Ectodermal cell (in vitro differentiated cells): Measurements from ENCODE around the gene BTBD18.
A peak's percentile ranks its signal among the peaks of the same experiment; 100 is the strongest.
"Not testable (repeated sequence)": the region's sequence is repeated elsewhere in the genome, so short reads cannot be mapped to it uniquely, and the experiment has no call there.

ENCODE experiments used
- H3K27ac ChIP-seq: 2 replicates; pipeline ENCODE4 v1.7.0; 2013; ENCODE audit warnings: mild to moderate bottlenecking, low read depth, low read length; ENCODE audit not compliant: insufficient read depth, poor library complexity, severe bottlenecking
- H3K27me3 ChIP-seq: 2 replicates; pipeline ENCODE4 v1.7.0; 2013; ENCODE audit warnings: mild to moderate bottlenecking, low read length; ENCODE audit not compliant: insufficient read depth, control insufficient read depth, poor library complexity, severe bottlenecking
- H3K36me3 ChIP-seq: one replicate; pipeline ENCODE4 v1.7.0; 2013; ENCODE audit warnings: low read length; ENCODE audit not compliant: control insufficient read depth, insufficient read depth
- H3K4me1 ChIP-seq: one replicate; pipeline ENCODE4 v1.7.0; 2013; ENCODE audit warnings: low read length; ENCODE audit not compliant: control insufficient read depth, insufficient read depth
- H3K4me3 ChIP-seq: 2 replicates; pipeline ENCODE4 v1.7.0; 2013; ENCODE audit warnings: low read depth, low read length, control low read depth; ENCODE audit not compliant: insufficient read depth
- H3K9me3 ChIP-seq: 2 replicates; pipeline ENCODE4 v1.7.0; 2013; ENCODE audit warnings: mild to moderate bottlenecking, low read length, moderate library complexity; ENCODE audit not compliant: control insufficient read depth
- WGBS, 2 experiments: methylation state at CpG; one replicate each; pipeline ENCODE4 v1.1.7; 2013; ENCODE audit warnings: missing lambda C conversion rate in 2 of 2; 5-methylcytosine and 5-hydroxymethylcytosine counted together

Gene BTBD18

GRCh38 chr11:57741132-57742086 is 10.2 kb downstream of the BTBD18 start, which contains the start of gene SELENOH:
Gene SELENOH, plus strand, starts transcription at chr11:57741491. Its CDS starts 105 bp downstream, at chr11:57741596.
- 1% methylated on average over 75 of the region's 75 CpGs for WGBS, 2 experiments
- H3K9me3 ChIP-seq = no peaks in the 10 kb centered on the region

DNA sequence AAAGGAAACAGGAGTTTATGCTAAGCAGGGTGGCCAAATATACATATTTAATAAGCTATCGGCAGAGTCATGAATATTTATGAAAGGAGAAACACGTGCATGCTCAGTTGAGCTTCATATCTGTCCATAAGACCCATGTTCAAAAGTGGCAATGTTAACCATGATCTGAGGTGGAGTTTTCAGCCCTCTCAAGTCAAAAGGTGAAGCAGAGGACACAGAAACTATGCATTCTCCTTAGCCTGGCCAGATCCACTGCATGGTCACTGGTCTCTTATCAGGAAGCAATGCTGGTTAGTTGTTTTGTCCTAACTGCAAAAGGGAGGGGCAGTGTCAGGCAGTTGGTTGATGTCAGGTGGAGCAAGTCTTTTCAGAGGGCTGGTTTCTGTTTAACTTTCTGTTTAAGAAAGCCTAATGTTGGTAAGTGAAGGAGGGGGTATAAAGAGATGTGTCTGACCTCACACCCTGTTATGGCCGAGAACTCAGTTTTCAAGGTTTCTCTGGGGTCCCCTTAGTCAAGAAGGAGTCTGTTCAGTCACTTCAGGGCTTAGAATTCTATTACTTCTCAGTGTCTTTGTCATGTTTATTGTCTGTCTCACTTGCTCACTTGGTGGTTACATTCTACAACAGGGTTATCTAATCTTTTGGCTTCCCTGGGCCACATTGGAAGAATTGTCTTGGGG is 15.9 kb downstream of the BTBD18 start:
- H3K9me3 ChIP-seq = no peaks in the 10 kb centered on the region
- no peak overlapping the region for H3K4me3 ChIP-seq
- H3K27ac ChIP-seq = no peak overlapping the region
- H3K27me3 ChIP-seq = no peaks in the 10 kb centered on the region
- peaks cover 4% of the 10 kb centered on the region for H3K36me3 ChIP-seq
- WGBS, 2 experiments = 78 to 80% methylated on average over 3 of the region's 3 CpGs
- H3K4me1 ChIP-seq = no peaks in the 10 kb centered on the region

More at GRCh38 chr11:57741132-57742086, 10.2 kb downstream of the BTBD18 start, which contains the start of gene SELENOH:
- Histone ChIP-seq H3K4me1 (no peaks in the 10 kb centered on the region), H3K27ac (peak within 1 kb of the TSS; percentile 89), H3K4me3 (peak within 1 kb of the TSS; percentile 97), H3K27me3 (no peaks in the 10 kb centered on the region), H3K36me3 (peaks cover 32% of the 10 kb centered on the region)

- Histone ChIP-seq H3K27ac (no peak overlapping the region), H3K9me3 (no peaks in the 10 kb centered on the region), H3K4me1 (no peaks in the 10 kb centered on the region), H3K27me3 (no peaks in the 10 kb centered on the region), H3K4me3 (no peak overlapping the region), H3K36me3 (peaks cover 1% of the 10 kb centered on the region)
- WGBS, 2 experiments = 67 to 95% methylated on average over 1 of the region's 1 CpG
Observed at GRCh38 chr11:57732661-57733060, 19.0 kb downstream of the BTBD18 start.

DNA sequence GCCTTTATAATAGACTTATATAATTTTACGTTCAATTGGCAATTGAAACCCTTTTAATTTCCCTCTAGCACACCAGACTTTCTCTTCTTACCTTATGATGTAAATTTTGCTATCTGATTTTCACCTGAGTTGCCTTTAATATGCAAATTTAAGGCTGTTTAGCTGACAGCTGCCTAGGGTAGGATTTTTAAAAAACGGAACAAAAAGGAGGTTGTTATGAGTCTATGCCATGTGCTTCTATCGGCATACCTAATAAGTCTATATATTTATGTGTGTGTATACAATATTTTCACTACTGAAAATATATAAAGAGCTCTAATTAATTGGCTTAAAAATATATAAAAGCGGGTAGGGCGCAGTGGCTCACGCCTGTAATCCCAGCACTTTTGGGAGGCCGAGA is 22.1 kb downstream of the BTBD18 start:
- WGBS, 2 experiments = 82 to 94% methylated on average over 5 of the region's 7 CpGs
- Histone ChIP-seq H3K27me3 (no peaks in the 10 kb centered on the region), H3K27ac (no peak overlapping the region), H3K9me3 (no peaks in the 10 kb centered on the region), H3K4me1 (no peaks in the 10 kb centered on the region), H3K4me3 (no peak overlapping the region), H3K36me3 (no peaks in the 10 kb centered on the region)

GRCh38 chr11:57728829-57729228 is 22.8 kb downstream of the BTBD18 start:
- no peaks in the 10 kb centered on the region for H3K27me3 ChIP-seq
- no peak overlapping the region for H3K4me3 ChIP-seq
- H3K9me3 ChIP-seq = no peaks in the 10 kb centered on the region
- 66 to 69% methylated on average over 7 of the region's 7 CpGs for whole genome bisulfite sequencing, 2 experiments
- no peaks in the 10 kb centered on the region for H3K36me3 ChIP-seq
- H3K4me1 ChIP-seq = no peaks in the 10 kb centered on the region
- H3K27ac ChIP-seq = no peak overlapping the region

GRCh38 chr11:57727185-57727584 is 24.4 kb downstream of the BTBD18 start:
- Histone ChIP-seq H3K4me3 (no peak overlapping the region), H3K9me3 (no peaks in the 10 kb centered on the region), H3K27me3 (no peaks in the 10 kb centered on the region), H3K36me3 (no peaks in the 10 kb centered on the region), H3K4me1 (no peaks in the 10 kb centered on the region), H3K27ac (no peak overlapping the region)
- WGBS, 2 experiments = 97 to 100% methylated on average over 2 of the region's 2 CpGs

DNA sequence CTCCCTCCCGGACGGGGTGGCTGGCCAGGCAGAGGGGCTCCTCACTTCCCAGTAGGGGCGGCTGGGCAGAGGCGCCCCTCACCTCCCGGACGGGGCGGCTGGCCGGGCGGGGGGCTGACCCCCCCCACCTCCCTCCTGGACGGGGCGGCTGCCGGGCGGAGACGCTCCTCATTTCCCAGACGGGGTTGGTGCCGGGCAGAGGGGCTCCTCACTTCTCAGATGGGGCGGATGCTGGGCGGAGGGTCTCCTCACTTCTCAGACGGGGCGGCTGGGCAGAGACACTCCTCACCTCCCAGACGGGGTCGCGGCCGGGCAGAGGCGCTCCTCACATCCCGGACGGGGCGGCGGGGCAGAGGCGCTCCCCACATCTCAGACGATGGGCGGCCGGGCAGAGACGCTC is 34.9 kb downstream of the BTBD18 start:
- H3K27ac ChIP-seq, H3K4me1 ChIP-seq, H3K36me3 ChIP-seq, H3K9me3 ChIP-seq, H3K27me3 ChIP-seq, H3K4me3 ChIP-seq: not testable (repeated sequence)
- 94 to 95% methylated on average over 18 to 25 of the region's 34 CpGs for WGBS, 2 experiments

- WGBS, 2 experiments = 99 to 100% methylated on average over 2 of the region's 2 CpGs
- H3K27ac ChIP-seq = no peak overlapping the region
- H3K4me3 ChIP-seq = peak overlapping the region; percentile 100
- H3K36me3 ChIP-seq = peaks cover 7% of the 10 kb centered on the region
- peaks cover 8% of the 10 kb centered on the region for H3K4me1 ChIP-seq
- H3K27me3 ChIP-seq = no peaks in the 10 kb centered on the region
- H3K9me3 ChIP-seq = no peaks in the 10 kb centered on the region
Observed at GRCh38 chr11:57713835-57714234, 37.8 kb downstream of the BTBD18 start.

GRCh38 chr11:57712256-57713150 is 39.1 kb downstream of the BTBD18 start, which contains the start of gene TMX2:
Gene TMX2, plus strand, starts transcription at chr11:57712593. Its CDS starts 26 bp downstream, at chr11:57712619.
- no peaks in the 10 kb centered on the region for H3K36me3 ChIP-seq
- H3K9me3 ChIP-seq = no peaks in the 10 kb centered on the region
- peak within 1 kb of the TSS; percentile 92 for H3K27ac ChIP-seq
- no peaks in the 10 kb centered on the region for H3K27me3 ChIP-seq
- 0% methylated on average over 53 of the region's 53 CpGs for WGBS, 2 experiments
- peak within 1 kb of the TSS; percentile 100 for H3K4me3 ChIP-seq
- H3K4me1 ChIP-seq = peaks cover 8% of the 10 kb centered on the region
